ENCODE results near the gene IGSF23.
"Not testable (repeated sequence)": the region's sequence is repeated elsewhere in the genome, so short reads cannot be mapped to it uniquely, and the experiment has no call there.

IGSF23 gene

GRCh38 chr19:44588771-44589112, 24.6 kb upstream of the IGSF23 start:
- DNase-seq, result no peak

- DNase-seq, result no peak
Measured at GRCh38 chr19:44590245-44591059, 22.9 kb upstream of the IGSF23 start.

- not testable (repeated sequence) for DNase-seq
Measured at GRCh38 chr19:44591340-44591993, 21.9 kb upstream of the IGSF23 start.

- no peak for DNase-seq
Measured at GRCh38 chr19:44592451-44592890, 20.9 kb upstream of the IGSF23 start.

- no peak for DNase-seq
Measured at GRCh38 chr19:44593294-44593693, 20.1 kb upstream of the IGSF23 start.

- not testable (repeated sequence) for DNase-seq
Measured at GRCh38 chr19:44593866-44594266, 19.5 kb upstream of the IGSF23 start.

- DNase-seq, result no peak
Measured at GRCh38 chr19:44596428-44597130, 16.8 kb upstream of the IGSF23 start.

GRCh38 chr19:44597131-44597491, 16.3 kb upstream of the IGSF23 start:
- DNase-seq, result no peak

- no peak for DNase-seq
Measured at GRCh38 chr19:44598355-44598754, 15.0 kb upstream of the IGSF23 start.

GRCh38 chr19:44598880-44599279, 14.5 kb upstream of the IGSF23 start:
- no peak for DNase-seq

GRCh38 chr19:44600466-44600865, 12.9 kb upstream of the IGSF23 start:
- DNase-seq, result no peak

- no peak for DNase-seq
Measured at GRCh38 chr19:44602081-44602480, 11.3 kb upstream of the IGSF23 start.

GRCh38 chr19:44603201-44603945, 10.0 kb upstream of the IGSF23 start:
- DNase-seq, result no peak

GRCh38 chr19:44604241-44604640, 9.1 kb upstream of the IGSF23 start:
- no peak for DNase-seq

GRCh38 chr19:44605547-44605946, 7.8 kb upstream of the IGSF23 start:
- DNase-seq, result no peak

GRCh38 chr19:44607049-44607448, 6.3 kb upstream of the IGSF23 start:
- no peak for DNase-seq

- DNase-seq, result no peak
Measured at GRCh38 chr19:44607917-44608316, 5.4 kb upstream of the IGSF23 start.

- DNase-seq, result no peak
Measured at GRCh38 chr19:44608391-44608821, 5.0 kb upstream of the IGSF23 start.

GRCh38 chr19:44609219-44609618, 4.1 kb upstream of the IGSF23 start:
- no peak for DNase-seq

- DNase-seq, result not testable (repeated sequence)
Measured at GRCh38 chr19:44610497-44610896, 2.9 kb upstream of the IGSF23 start.

- no peak for DNase-seq
Measured at GRCh38 chr19:44611812-44612295, 1.5 kb upstream of the IGSF23 start.

- no peak for DNase-seq
Measured at GRCh38 chr19:44614313-44614712, 950 bp downstream of the IGSF23 start.

GRCh38 chr19:44615863-44616247, 2.5 kb downstream of the IGSF23 start:
- no peak for DNase-seq

Data from activated effector memory CD4-positive, alpha-beta T cell treated with anti-CD3 and anti-CD28 coated beads, Interleukin-2, amount 50 U/mL, for 16 hours (primary cell).